Suprapubic skin (tissue), 4 donors: ENCODE measurements around the gene C3. TPM values are rescaled to one million over a fixed set of nuclear protein-coding genes. Genes with fewer than 3 reads are reported as not detected.

ENCODE experiments used
- DNase-seq, 2 donors: peaks; one replicate each; pipeline ENCODE4 v3.0.0-alpha.2; 2019; ENCODE audit warnings: low spot score in 2 of 2
- H3K27ac ChIP-seq: fragments of 200-600 bp; sonication (generic); one replicate; pipeline ENCODE4 v1.5.1; 2019
- H3K27me3 ChIP-seq: fragments of 200-600 bp; sonication (generic); one replicate; pipeline ENCODE4 v1.5.1; 2019
- H3K36me3 ChIP-seq: fragments of 200-600 bp; sonication (generic); one replicate; pipeline ENCODE4 v1.5.1; 2019
- H3K4me1 ChIP-seq: fragments of 200-600 bp; sonication (generic); one replicate; pipeline ENCODE4 v1.5.1; 2019
- H3K4me3 ChIP-seq: fragments of 200-600 bp; sonication (generic); one replicate; pipeline ENCODE4 v1.5.1; 2019; ENCODE audit warnings: mild to moderate bottlenecking
- H3K9me3 ChIP-seq: fragments of 200-600 bp; sonication (generic); one replicate; pipeline ENCODE4 v1.5.1; 2019
- EP300 ChIP-seq: sonication (generic); formaldehyde crosslinking; IDR thresholded peaks from one replicate; pipeline ENCODE4 v1.6.1; 2017; ENCODE audit warnings: antibody characterized with exemption
- POLR2A ChIP-seq, 2 donors: fragments of 450-650 bp; IDR thresholded peaks; one replicate each; pipeline ENCODE4 v1.6.1; 2017; ENCODE audit warnings: antibody characterized with exemption in 2 of 2, mild to moderate bottlenecking in 2 of 2, moderate library complexity in 2 of 2
- POLR2AphosphoS5 ChIP-seq, 3 donors: sonication (generic); formaldehyde crosslinking; IDR thresholded peaks; one replicate each; pipeline ENCODE4 v1.6.1; 2017; ENCODE audit warnings: antibody characterized with exemption in 3 of 3
- WGBS: methylation state at CpG from one replicate; pipeline ENCODE4 v1.1.5; 2018; 5-methylcytosine and 5-hydroxymethylcytosine counted together
- total RNA-seq, 4 donors: library from RNA; depleted of rRNA; stranded (reverse); fragments of >200 nt; gene quantifications; one replicate each; pipeline ENCODE4 v1.1.0, GENCODE V29; 2016
- TF ChIP-seq, protein P1 (sequence below), 2 donors: fragments of 200-600 bp in 1 of 2; fragments of 450-650 bp in 1 of 2; sonication (generic) in 1 of 2; IDR thresholded peaks; one replicate each; pipeline ENCODE4 v1.5.1; 2016 to 2019; ENCODE audit warnings: antibody characterized with exemption in 2 of 2, mild to moderate bottlenecking in 1 of 2, moderate library complexity in 1 of 2

C3 gene
- total RNA-seq, 4 donors from 2014 or later: 55.3 to 109 (median 86.8) TPM

DNA sequence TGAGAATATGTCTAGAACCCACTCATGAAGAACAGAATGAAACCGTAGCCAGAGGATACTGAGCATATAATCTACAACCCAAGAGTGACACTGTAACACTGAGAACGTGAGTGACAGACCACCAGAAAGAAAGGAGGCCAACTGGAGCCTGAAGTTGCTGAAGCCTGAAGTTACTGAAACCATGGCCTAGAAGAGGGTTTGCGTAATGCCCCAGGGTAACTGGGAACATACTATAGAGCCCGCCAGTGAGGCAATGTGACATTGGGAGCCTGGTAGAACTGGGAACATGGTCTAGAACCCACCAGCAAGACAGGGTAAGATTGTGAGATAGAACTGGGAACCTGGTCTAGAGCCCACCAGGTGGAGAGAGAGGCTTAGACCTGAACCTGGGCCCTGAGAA is 35.0 kb downstream of the C3 start:
- Histone ChIP-seq H3K36me3 (peaks cover 14% of the 10 kb centered on the region), H3K27ac (no peak overlapping the region), H3K4me1 (no peaks in the 10 kb centered on the region), H3K27me3 (no peaks in the 10 kb centered on the region), H3K9me3 (no peaks in the 10 kb centered on the region), H3K4me3 (no peak overlapping the region)
- TF ChIP-seq POLR2AphosphoS5 (IDR thresholded peaks at IDR 0.05) (no peak), EP300 (no peak), POLR2A (IDR thresholded peaks at IDR 0.05) (no peak)
- TF ChIP-seq, protein P1, sequence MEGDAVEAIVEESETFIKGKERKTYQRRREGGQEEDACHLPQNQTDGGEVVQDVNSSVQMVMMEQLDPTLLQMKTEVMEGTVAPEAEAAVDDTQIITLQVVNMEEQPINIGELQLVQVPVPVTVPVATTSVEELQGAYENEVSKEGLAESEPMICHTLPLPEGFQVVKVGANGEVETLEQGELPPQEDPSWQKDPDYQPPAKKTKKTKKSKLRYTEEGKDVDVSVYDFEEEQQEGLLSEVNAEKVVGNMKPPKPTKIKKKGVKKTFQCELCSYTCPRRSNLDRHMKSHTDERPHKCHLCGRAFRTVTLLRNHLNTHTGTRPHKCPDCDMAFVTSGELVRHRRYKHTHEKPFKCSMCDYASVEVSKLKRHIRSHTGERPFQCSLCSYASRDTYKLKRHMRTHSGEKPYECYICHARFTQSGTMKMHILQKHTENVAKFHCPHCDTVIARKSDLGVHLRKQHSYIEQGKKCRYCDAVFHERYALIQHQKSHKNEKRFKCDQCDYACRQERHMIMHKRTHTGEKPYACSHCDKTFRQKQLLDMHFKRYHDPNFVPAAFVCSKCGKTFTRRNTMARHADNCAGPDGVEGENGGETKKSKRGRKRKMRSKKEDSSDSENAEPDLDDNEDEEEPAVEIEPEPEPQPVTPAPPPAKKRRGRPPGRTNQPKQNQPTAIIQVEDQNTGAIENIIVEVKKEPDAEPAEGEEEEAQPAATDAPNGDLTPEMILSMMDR (IDR thresholded peaks at IDR 0.05): no peak
- WGBS: 85% methylated on average over 4 of the region's 4 CpGs
- DNase-seq: no peak

DNA sequence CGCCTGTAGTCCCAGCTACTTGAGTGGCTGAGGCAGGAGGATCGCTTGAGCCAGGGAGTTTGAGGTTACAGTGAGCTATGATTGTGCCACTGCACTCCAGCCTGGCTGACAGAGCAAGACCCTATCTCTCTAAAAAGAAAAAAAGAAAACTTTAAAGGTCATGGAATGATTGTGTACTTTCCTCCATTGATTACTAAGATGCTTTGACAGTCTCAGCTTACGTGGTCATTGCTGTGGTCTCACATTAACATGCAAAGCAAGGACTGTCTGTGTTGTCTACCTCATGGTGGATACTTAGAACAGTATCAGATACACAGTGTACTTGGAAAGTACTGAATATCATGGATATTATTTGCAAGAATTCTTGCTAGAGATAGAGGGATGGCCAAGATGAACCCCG is 36.5 kb downstream of the C3 start:
- no peaks in the 10 kb centered on the region for H3K4me1 ChIP-seq
- peaks cover 14% of the 10 kb centered on the region for H3K36me3 ChIP-seq
- TF ChIP-seq POLR2AphosphoS5 (IDR thresholded peaks at IDR 0.05): no peak
- no peak for TF ChIP-seq EP300
- TF ChIP-seq, protein P1 (IDR thresholded peaks at IDR 0.05): no peak
- no peaks in the 10 kb centered on the region for H3K27me3 ChIP-seq
- 93% methylated on average over 4 of the region's 4 CpGs for WGBS
- H3K9me3 ChIP-seq: no peaks in the 10 kb centered on the region
- H3K4me3 ChIP-seq: no peak overlapping the region
- H3K27ac ChIP-seq: no peak overlapping the region
- no peak for DNase-seq

DNA sequence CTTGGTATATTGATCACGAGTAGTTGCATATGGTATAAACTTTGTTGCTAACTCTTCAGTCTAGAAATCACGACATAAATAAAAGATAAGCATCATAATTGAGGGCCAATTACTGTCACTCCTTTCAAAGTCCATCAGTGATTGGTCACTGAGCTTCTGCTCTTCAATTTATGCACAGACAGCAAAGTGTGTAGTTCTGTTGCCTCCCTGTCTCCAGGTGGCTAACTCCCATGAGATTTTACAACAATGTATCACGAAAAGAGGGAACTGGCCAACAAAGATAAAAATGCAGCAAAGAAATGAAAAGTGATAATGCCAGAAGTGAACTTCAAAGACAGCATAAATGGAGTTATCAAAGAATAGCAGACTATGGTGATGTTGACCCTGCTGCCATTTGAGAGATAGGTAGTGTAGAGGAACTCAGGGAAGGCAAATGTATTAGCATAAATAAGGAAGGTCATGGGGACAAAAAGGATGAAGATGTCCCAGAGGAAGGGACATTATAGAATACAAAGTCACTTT is 37.8 kb downstream of the C3 start:
- no peak for DNase-seq
- TF ChIP-seq POLR2A (IDR thresholded peaks at IDR 0.05) (no peak), POLR2AphosphoS5 (IDR thresholded peaks at IDR 0.05) (no peak), EP300 (no peak)
- TF ChIP-seq, protein P1 (IDR thresholded peaks at IDR 0.05): no peak
- Histone ChIP-seq H3K36me3 (peaks cover 14% of the 10 kb centered on the region), H3K27me3 (no peaks in the 10 kb centered on the region), H3K27ac (no peak overlapping the region), H3K9me3 (no peaks in the 10 kb centered on the region), H3K4me3 (no peak overlapping the region), H3K4me1 (no peaks in the 10 kb centered on the region)
- WGBS: 71% methylated on average over 3 of the region's 3 CpGs

DNA sequence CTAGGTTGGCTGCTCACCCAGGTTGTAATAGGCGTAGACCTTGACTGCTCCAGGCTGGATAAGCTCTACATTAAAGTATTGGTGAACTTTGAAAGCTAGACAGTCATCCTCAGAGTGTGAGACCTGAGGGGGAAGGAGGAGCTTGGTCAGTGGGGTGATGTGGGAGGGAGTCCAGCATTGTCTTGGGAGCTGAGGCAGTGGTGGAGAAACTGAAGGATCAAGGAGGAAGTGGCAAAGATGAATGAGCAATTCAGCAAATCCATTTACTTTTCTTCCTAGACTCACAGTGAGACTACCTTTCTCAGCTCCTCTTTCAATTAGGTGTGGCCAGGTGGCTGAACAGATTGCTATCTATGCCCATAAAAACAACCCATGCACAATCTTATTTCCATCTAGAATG is 40.3 kb downstream of the C3 start:
- Histone ChIP-seq H3K4me3 (no peak overlapping the region), H3K4me1 (peaks cover 1% of the 10 kb centered on the region), H3K27me3 (no peaks in the 10 kb centered on the region), H3K9me3 (no peaks in the 10 kb centered on the region), H3K27ac (no peak overlapping the region), H3K36me3 (peaks cover 8% of the 10 kb centered on the region)
- WGBS: 100% methylated on average over 1 of the region's 1 CpG
- TF ChIP-seq POLR2AphosphoS5 (IDR thresholded peaks at IDR 0.05): no peak
- TF ChIP-seq EP300: no peak
- no peak for TF ChIP-seq POLR2A (IDR thresholded peaks at IDR 0.05)
- TF ChIP-seq, protein P1 (IDR thresholded peaks at IDR 0.05): no peak
- DNase-seq: no peak

DNA sequence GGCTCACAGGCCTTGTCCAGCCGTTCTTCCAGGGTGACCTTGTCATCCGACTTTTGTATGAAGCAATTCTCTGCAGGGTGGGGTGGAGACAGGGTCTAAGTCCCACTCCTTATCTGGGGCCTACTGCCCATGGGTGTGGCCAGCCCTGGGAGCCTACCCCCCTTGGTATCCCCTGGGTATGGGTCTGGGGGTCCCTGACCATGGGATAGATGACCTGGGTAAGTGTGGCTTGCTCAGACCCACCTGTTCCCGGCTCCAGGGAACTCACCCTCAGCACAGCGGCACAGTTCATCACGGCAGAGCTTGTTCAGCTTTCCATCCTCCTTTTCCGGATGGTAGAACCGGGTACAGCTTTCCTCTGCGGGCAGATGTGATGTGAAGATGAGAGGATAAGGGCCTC is 41.3 kb downstream of the C3 start:
- peaks cover 7% of the 10 kb centered on the region for H3K4me1 ChIP-seq
- TF ChIP-seq EP300: no peak
- TF ChIP-seq POLR2A (IDR thresholded peaks at IDR 0.05): no peak
- TF ChIP-seq, protein P1 (IDR thresholded peaks at IDR 0.05): no peak
- TF ChIP-seq POLR2AphosphoS5 (IDR thresholded peaks at IDR 0.05): no peak
- no peak overlapping the region for H3K27ac ChIP-seq
- no peaks in the 10 kb centered on the region for H3K9me3 ChIP-seq
- no peak overlapping the region for H3K4me3 ChIP-seq
- no peaks in the 10 kb centered on the region for H3K27me3 ChIP-seq
- WGBS: 60% methylated on average over 4 of the region's 8 CpGs
- DNase-seq: no peak
- no peaks in the 10 kb centered on the region for H3K36me3 ChIP-seq
